Activated naive CD8-positive, alpha-beta T cell treated with anti-CD3 and anti-CD28 coated beads for 36 hours (primary cell): ENCODE results near the gene KRTAP4-3. TPM values are rescaled to one million over a fixed set of nuclear protein-coding genes. Genes with fewer than 3 reads are reported as not detected.

ENCODE experiments used
- total RNA-seq, 2 experiments: library from RNA; stranded (reverse); gene quantifications; one replicate each; pipeline ENCODE4 v1.2.3, GENCODE V29; 2021

The KRTAP4-3 gene
- total RNA-seq, 2 experiments from 2014 or later = not detected

Other genes with a start within 250 kb of the KRTAP4-3 start
- gene KRT23, start 230.6 kb downstream of the KRTAP4-3 start, total RNA-seq = not detected
- gene KRT39, start 201.3 kb downstream of the KRTAP4-3 start, total RNA-seq = not detected
- gene KRT40, start 183.9 kb downstream of the KRTAP4-3 start, total RNA-seq = not detected
- not detected for gene KRTAP3-3, start 174.1 kb downstream of the KRTAP4-3 start, total RNA-seq
- not detected for gene KRTAP3-2, start 168.3 kb downstream of the KRTAP4-3 start, total RNA-seq
- gene KRTAP3-1, start 159.1 kb downstream of the KRTAP4-3 start, total RNA-seq = not detected
- gene KRTAP1-5, start 141.0 kb downstream of the KRTAP4-3 start, total RNA-seq = not detected
- gene KRTAP1-4, start 138.0 kb downstream of the KRTAP4-3 start, total RNA-seq = not detected
- gene KRTAP1-3, start 133.3 kb downstream of the KRTAP4-3 start, total RNA-seq = not detected
- not detected for gene KRTAP1-1, start 126.8 kb downstream of the KRTAP4-3 start, total RNA-seq
- not detected for gene KRTAP2-1, start 120.9 kb downstream of the KRTAP4-3 start, total RNA-seq
- not detected for gene KRTAP2-2, start 113.0 kb downstream of the KRTAP4-3 start, total RNA-seq
- not detected for gene KRTAP2-3, start 108.1 kb downstream of the KRTAP4-3 start, total RNA-seq
- gene KRTAP2-4, start 102.3 kb downstream of the KRTAP4-3 start, total RNA-seq = not detected
- not detected for gene KRTAP4-7, start 84.1 kb downstream of the KRTAP4-3 start, total RNA-seq
- not detected for gene KRTAP4-8, start 70.1 kb downstream of the KRTAP4-3 start, total RNA-seq
- gene KRTAP4-16, start 66.0 kb downstream of the KRTAP4-3 start, total RNA-seq = not detected
- not detected for gene KRTAP4-9, start 62.8 kb downstream of the KRTAP4-3 start, total RNA-seq
- not detected for gene KRTAP4-11, start 49.8 kb downstream of the KRTAP4-3 start, total RNA-seq
- gene KRTAP4-12, start 44.0 kb downstream of the KRTAP4-3 start, total RNA-seq = not detected
- gene KRTAP4-6, start 27.7 kb downstream of the KRTAP4-3 start, total RNA-seq = not detected
- not detected for gene KRTAP4-5, start 18.4 kb downstream of the KRTAP4-3 start, total RNA-seq
- gene KRTAP4-4, start 7.5 kb downstream of the KRTAP4-3 start, total RNA-seq = not detected
- gene KRTAP4-2, start 10.0 kb upstream of the KRTAP4-3 start, total RNA-seq = not detected
- gene KRTAP4-1, start 16.7 kb upstream of the KRTAP4-3 start, total RNA-seq = not detected
- not detected for gene KRTAP9-1, start 21.7 kb upstream of the KRTAP4-3 start, total RNA-seq
- gene KRTAP9-2, start 58.4 kb upstream of the KRTAP4-3 start, total RNA-seq = not detected
- not detected for gene KRTAP9-3, start 64.2 kb upstream of the KRTAP4-3 start, total RNA-seq
- gene KRTAP9-8, start 69.8 kb upstream of the KRTAP4-3 start, total RNA-seq = not detected
- gene KRTAP9-4, start 81.5 kb upstream of the KRTAP4-3 start, total RNA-seq = not detected
- not detected for gene KRTAP9-9, start 87.2 kb upstream of the KRTAP4-3 start, total RNA-seq
- not detected for gene KRTAP9-6, start 97.2 kb upstream of the KRTAP4-3 start, total RNA-seq
- not detected for gene KRTAP9-7, start 107.5 kb upstream of the KRTAP4-3 start, total RNA-seq
- gene KRTAP29-1, start 134.6 kb upstream of the KRTAP4-3 start, total RNA-seq = not detected
- gene KRTAP16-1, start 141.1 kb upstream of the KRTAP4-3 start, total RNA-seq = not detected
- gene KRTAP17-1, start 147.5 kb upstream of the KRTAP4-3 start, total RNA-seq = not detected
- not detected for gene KRT33A, start 182.6 kb upstream of the KRTAP4-3 start, total RNA-seq
- not detected for gene KRT33B, start 201.6 kb upstream of the KRTAP4-3 start, total RNA-seq
- not detected for gene KRT34, start 214.1 kb upstream of the KRTAP4-3 start, total RNA-seq
- not detected for gene KRT31, start 229.4 kb upstream of the KRTAP4-3 start, total RNA-seq